Adipocyte (in vitro differentiated cells): ENCODE measurements around the gene PANK4.

Experiments used
- DNase-seq: peaks from one replicate; pipeline ENCODE4 v3.0.0-alpha.2; 2015; ENCODE audit warnings: low read depth
- H3K27me3 ChIP-seq: replicated peaks from 2 replicates; pipeline ENCODE4 v1.7.0; 2013; ENCODE audit warnings: mild to moderate bottlenecking, low read length, moderate library complexity; ENCODE audit not compliant: control insufficient read depth, insufficient read depth
- H3K36me3 ChIP-seq: 2 replicates; pipeline ENCODE4 v1.7.0; 2013; ENCODE audit warnings: low read length, mild to moderate bottlenecking, moderate library complexity; ENCODE audit not compliant: control insufficient read depth, insufficient read depth, severe bottlenecking
- H3K4me1 ChIP-seq: 2 replicates; pipeline ENCODE4 v1.7.0; 2013; ENCODE audit warnings: mild to moderate bottlenecking, low read length, moderate library complexity; ENCODE audit not compliant: control insufficient read depth, insufficient read depth
- H3K4me3 ChIP-seq: 2 replicates; pipeline ENCODE4 v1.7.0; 2013; ENCODE audit warnings: mild to moderate bottlenecking, low read length, moderate library complexity
- H3K9ac ChIP-seq: 2 replicates; pipeline ENCODE4 v1.7.0; 2013; ENCODE audit warnings: mild to moderate bottlenecking, low read length, moderate library complexity
- H3K9me3 ChIP-seq: 2 replicates; pipeline ENCODE4 v1.7.0; 2013; ENCODE audit warnings: mild to moderate bottlenecking, low read length, moderate library complexity; ENCODE audit not compliant: control insufficient read depth

The PANK4 gene

GRCh38 chr1:2523191-2523890 lies 3.1 kb downstream of the PANK4 start:
- Histone ChIP-seq H3K4me1 (peaks cover 23% of the 10 kb centered on the region), H3K9ac (no peak overlapping the region), H3K9me3 (no peaks in the 10 kb centered on the region), H3K27me3 (peaks cover 5% of the 10 kb centered on the region), H3K4me3 (no peak overlapping the region), H3K36me3 (peaks cover 30% of the 10 kb centered on the region)
- peak; percentile 23 for DNase-seq

GRCh38 chr1:2522230-2522629 lies 4.2 kb downstream of the PANK4 start:
- no peak for DNase-seq
- Histone ChIP-seq H3K27me3 (no peaks in the 10 kb centered on the region), H3K9ac (no peak overlapping the region), H3K4me1 (peaks cover 18% of the 10 kb centered on the region), H3K9me3 (no peaks in the 10 kb centered on the region), H3K36me3 (peaks cover 41% of the 10 kb centered on the region), H3K4me3 (no peak overlapping the region)

GRCh38 chr1:2520806-2521205 lies 5.6 kb downstream of the PANK4 start:
- H3K36me3 ChIP-seq: peaks cover 50% of the 10 kb centered on the region
- no peak for DNase-seq
- no peaks in the 10 kb centered on the region for H3K9me3 ChIP-seq
- peaks cover 11% of the 10 kb centered on the region for H3K4me1 ChIP-seq
- no peaks in the 10 kb centered on the region for H3K27me3 ChIP-seq
- H3K4me3 ChIP-seq: no peak overlapping the region
- no peak overlapping the region for H3K9ac ChIP-seq

- peaks cover 51% of the 10 kb centered on the region for H3K36me3 ChIP-seq
- no peak overlapping the region for H3K4me3 ChIP-seq
- no peaks in the 10 kb centered on the region for H3K9me3 ChIP-seq
- peaks cover 8% of the 10 kb centered on the region for H3K4me1 ChIP-seq
- H3K9ac ChIP-seq: no peak overlapping the region
- DNase-seq: no peak
- H3K27me3 ChIP-seq: no peaks in the 10 kb centered on the region
These were observed 6.2 kb downstream of the PANK4 start for GRCh38 chr1:2520206-2520605.

GRCh38 chr1:2519729-2520128 lies 6.7 kb downstream of the PANK4 start:
- no peak for DNase-seq
- Histone ChIP-seq H3K36me3 (peaks cover 55% of the 10 kb centered on the region), H3K4me1 (peaks cover 4% of the 10 kb centered on the region), H3K9ac (no peak overlapping the region), H3K9me3 (no peaks in the 10 kb centered on the region), H3K27me3 (no peaks in the 10 kb centered on the region), H3K4me3 (no peak overlapping the region)

GRCh38 chr1:2519029-2519685 lies 7.2 kb downstream of the PANK4 start:
- Histone ChIP-seq H3K4me3 (no peak overlapping the region), H3K27me3 (no peaks in the 10 kb centered on the region), H3K4me1 (no peaks in the 10 kb centered on the region), H3K9ac (no peak overlapping the region), H3K36me3 (peaks cover 56% of the 10 kb centered on the region), H3K9me3 (no peaks in the 10 kb centered on the region)
- DNase-seq: no peak

GRCh38 chr1:2518528-2518927 lies 7.9 kb downstream of the PANK4 start:
- Histone ChIP-seq H3K27me3 (no peaks in the 10 kb centered on the region), H3K4me1 (no peaks in the 10 kb centered on the region), H3K9me3 (no peaks in the 10 kb centered on the region), H3K9ac (no peak overlapping the region), H3K36me3 (peaks cover 62% of the 10 kb centered on the region), H3K4me3 (no peak overlapping the region)
- DNase-seq: no peak

- no peak overlapping the region for H3K4me3 ChIP-seq
- H3K4me1 ChIP-seq: no peaks in the 10 kb centered on the region
- peaks cover 68% of the 10 kb centered on the region for H3K36me3 ChIP-seq
- no peaks in the 10 kb centered on the region for H3K27me3 ChIP-seq
- no peak overlapping the region for H3K9ac ChIP-seq
- DNase-seq: no peak
- no peaks in the 10 kb centered on the region for H3K9me3 ChIP-seq
These were observed 8.4 kb downstream of the PANK4 start for GRCh38 chr1:2517966-2518365.

GRCh38 chr1:2516946-2517345 lies 9.4 kb downstream of the PANK4 start:
- Histone ChIP-seq H3K9me3 (no peaks in the 10 kb centered on the region), H3K4me3 (no peak overlapping the region), H3K36me3 (peaks cover 78% of the 10 kb centered on the region), H3K9ac (no peak overlapping the region), H3K4me1 (no peaks in the 10 kb centered on the region), H3K27me3 (no peaks in the 10 kb centered on the region)
- no peak for DNase-seq

GRCh38 chr1:2516124-2516523 lies 10.3 kb downstream of the PANK4 start:
- no peak overlapping the region for H3K9ac ChIP-seq
- H3K27me3 ChIP-seq: no peaks in the 10 kb centered on the region
- DNase-seq: no peak
- H3K4me3 ChIP-seq: no peak overlapping the region
- H3K4me1 ChIP-seq: no peaks in the 10 kb centered on the region
- H3K36me3 ChIP-seq: peaks cover 82% of the 10 kb centered on the region
- H3K9me3 ChIP-seq: no peaks in the 10 kb centered on the region

GRCh38 chr1:2515763-2516080 lies 10.7 kb downstream of the PANK4 start:
- Histone ChIP-seq H3K27me3 (no peaks in the 10 kb centered on the region), H3K9me3 (no peaks in the 10 kb centered on the region), H3K4me1 (no peaks in the 10 kb centered on the region), H3K9ac (no peak overlapping the region), H3K4me3 (no peak overlapping the region), H3K36me3 (peaks cover 80% of the 10 kb centered on the region)
- DNase-seq: no peak
